Measurements from ENCODE around the gene IQCE. TPM values are rescaled to one million over a fixed set of nuclear protein-coding genes. Genes with fewer than 3 reads are reported as not detected.

IQCE gene
- total and polyA plus RNA-seq, 10 of the 15 experiments (the other 5 are each of a cell fraction or from before 2014, with no cell fraction given) = 0.37 to 8.1 (median 3.7) TPM

GRCh38 chr7:2572101-2572842 is 13.5 kb downstream of the IQCE start (continued):
- TF ChIP-seq PRDM15 (CRISPR knock-in tag; IDR thresholded peaks at IDR 0.05) = no peak

GRCh38 chr7:2573761-2574160 is 15.0 kb downstream of the IQCE start:
- intact Hi-C loops (cut with micrococcal nuclease; ENCODE audit: unreplicated experiment) (no loop called here), in situ Hi-C loops (cut with MboI) (no loop called here)
- FAIRE-seq (no peak), ATAC-seq (no peak; the same call in 2 of the 3 replicates), DNase-seq (ENCODE audit: low read depth, low spot score) (no peak)
- no peaks in the 10 kb centered on the region for H4K20me1 ChIP-seq (ENCODE audit: control insufficient read depth, insufficient read depth)
- ChIA-PET CTCF (interaction anchor here (1.4 kb wide), 1 partner anchor 11 kb away, joined by 3 read pairs; no protein-coding TSS in a partner anchor), SMC1A (ENCODE audit: uncharacterized antibody, unreplicated experiment) (interaction anchor here (0.8 kb wide), 1 partner anchor 10 kb away, joined by 3 read pairs; no protein-coding TSS in a partner anchor), RAD21 (ENCODE audit: unreplicated experiment) (no interaction called here), POLR2A (no interaction called here)
- H3K36me3 ChIP-seq (ENCODE audit: control insufficient read depth in 2 of 2, insufficient read depth in 2 of 2, low read length in 1 of 2) = peaks cover 2 to 5% of the 10 kb centered on the region in 2 experiments; a peak in 2 of 4 replicates
- H3K4me3 ChIP-seq = no peak overlapping the region
- H3K27me3 ChIP-seq (replicated peaks in 1 of 2; ENCODE audit: control insufficient read depth in 2 of 2, insufficient read depth in 2 of 2, low read length in 1 of 2) = no peaks in the 10 kb centered on the region
- H2AFZ ChIP-seq (ENCODE audit: control insufficient read depth, low read depth, low read length) = no peak overlapping the region
- BruUV-seq (replicated peaks) = no TSS peak
- TF ChIP-seq CHD2 (IDR thresholded peaks at IDR 0.05; ENCODE audit: borderline replicate concordance, low read depth, low read length) (no peak), IRF5 (IDR thresholded peaks at IDR 0.05; ENCODE audit: borderline replicate concordance) (no peak), BRCA1 (IDR thresholded peaks at IDR 0.05; ENCODE audit: low read depth, low read length) (no peak), MXI1 (IDR thresholded peaks at IDR 0.05; ENCODE audit: low read depth, low read length) (no peak), NR2F1 (conservative IDR thresholded peaks at IDR 0.05) (no peak), SMAD5 (IDR thresholded peaks at IDR 0.05; ENCODE audit: low read depth) (no peak)
- no peaks in the 10 kb centered on the region for H3K79me2 ChIP-seq (ENCODE audit: control insufficient read depth, insufficient read depth, low read length)
- H3K9me3 ChIP-seq (replicated peaks; ENCODE audit: control insufficient read depth, insufficient read depth, low read length) = no peaks in the 10 kb centered on the region
- no peak overlapping the region for H3K9ac ChIP-seq (ENCODE audit: control insufficient read depth, insufficient read depth, low read length)
- H3K4me1 ChIP-seq (ENCODE audit: control insufficient read depth, insufficient read depth, low read length) = no peaks in the 10 kb centered on the region
- WGBS (ENCODE audit: insufficient coverage, insufficient replicate concordance, low lambda C conversion rate, missing lambda C conversion rate) = 96% methylated on average over 9 of the region's 9 CpGs
- no peak overlapping the region for H3K4me2 ChIP-seq (ENCODE audit: control insufficient read depth, insufficient read depth)
- H3K27ac ChIP-seq (ENCODE audit: control insufficient read depth, insufficient read depth) = no peak overlapping the region
